Measurements from ENCODE around the gene CLIC4. TPM values are rescaled to one million over a fixed set of nuclear protein-coding genes. Genes with fewer than 3 reads are reported as not detected.
"Not testable (repeated sequence)": the region's sequence is repeated elsewhere in the genome, so short reads cannot be mapped to it uniquely, and the experiment has no call there.

CLIC4 gene
- total RNA-seq, 1 experiment from 2014 or later = 169 TPM

GRCh38 chr1:24769656-24770651 lies 24.7 kb downstream of the CLIC4 start:
- Histone ChIP-seq H3K4me3 (no peak overlapping the region), H3K27ac (0 out of 2 replicates have a peak overlapping the region, but pooled peaks have one; percentile 2)
- peak in 1 of 2 experiments; percentile 44 for DNase-seq

GRCh38 chr1:24770881-24771280 lies 25.6 kb downstream of the CLIC4 start:
- Histone ChIP-seq H3K9me3 (replicated peaks) (no peaks in the 10 kb centered on the region), H3K36me3 (no peaks in the 10 kb centered on the region; the same call in none of the 2 replicates), H3K4me3 (no peak overlapping the region), H3K4me1 (peaks cover 16% of the 10 kb centered on the region), H3K27ac (no peak overlapping the region), H3K27me3 (no peaks in the 10 kb centered on the region)
- no peak for DNase-seq

More at GRCh38 chr1:24769656-24770651, 24.7 kb downstream of the CLIC4 start:
- Histone ChIP-seq H3K27me3 (no peaks in the 10 kb centered on the region), H3K9me3 (replicated peaks) (no peaks in the 10 kb centered on the region), H3K36me3 (no peaks in the 10 kb centered on the region; the same call in none of the 2 replicates), H3K4me1 (peaks cover 19% of the 10 kb centered on the region)

- H3K4me1 ChIP-seq = peaks cover 16% of the 10 kb centered on the region
- H3K27ac ChIP-seq = no peak overlapping the region
- no peaks in the 10 kb centered on the region for H3K27me3 ChIP-seq
- H3K9me3 ChIP-seq (replicated peaks) = no peaks in the 10 kb centered on the region
- no peaks in the 10 kb centered on the region; the same call in none of the 2 replicates for H3K36me3 ChIP-seq
- DNase-seq = no peak
- H3K4me3 ChIP-seq = no peak overlapping the region
Measured at GRCh38 chr1:24771574-24771973, 26.3 kb downstream of the CLIC4 start.

- Histone ChIP-seq H3K27ac (no peak overlapping the region), H3K27me3 (no peaks in the 10 kb centered on the region), H3K4me3 (no peak overlapping the region), H3K4me1 (peaks cover 16% of the 10 kb centered on the region), H3K9me3 (replicated peaks) (no peaks in the 10 kb centered on the region), H3K36me3 (peaks cover 2% of the 10 kb centered on the region)
- DNase-seq = no peak
Measured at GRCh38 chr1:24773618-24774017, 28.4 kb downstream of the CLIC4 start.

- no peak for DNase-seq
- H3K27me3 ChIP-seq = no peaks in the 10 kb centered on the region
- no peak overlapping the region for H3K4me3 ChIP-seq
- H3K4me1 ChIP-seq = peaks cover 11% of the 10 kb centered on the region
- no peaks in the 10 kb centered on the region for H3K9me3 ChIP-seq (replicated peaks)
- peaks cover 4% of the 10 kb centered on the region for H3K36me3 ChIP-seq
- no peak overlapping the region for H3K27ac ChIP-seq
Measured at GRCh38 chr1:24775348-24775747, 30.1 kb downstream of the CLIC4 start.

GRCh38 chr1:24775916-24776315 lies 30.7 kb downstream of the CLIC4 start:
- H3K9me3 ChIP-seq (replicated peaks) = no peaks in the 10 kb centered on the region
- H3K27me3 ChIP-seq = no peaks in the 10 kb centered on the region
- peaks cover 5% of the 10 kb centered on the region for H3K4me1 ChIP-seq
- DNase-seq = no peak
- H3K36me3 ChIP-seq = peaks cover 4% of the 10 kb centered on the region
- H3K27ac ChIP-seq = no peak overlapping the region
- no peak overlapping the region for H3K4me3 ChIP-seq

GRCh38 chr1:24776821-24777220 lies 31.6 kb downstream of the CLIC4 start:
- no peaks in the 10 kb centered on the region for H3K9me3 ChIP-seq (replicated peaks)
- no peak for DNase-seq
- no peak overlapping the region for H3K4me3 ChIP-seq
- no peaks in the 10 kb centered on the region for H3K4me1 ChIP-seq
- peaks cover 4% of the 10 kb centered on the region for H3K36me3 ChIP-seq
- no peak overlapping the region for H3K27ac ChIP-seq
- no peaks in the 10 kb centered on the region for H3K27me3 ChIP-seq

- no peaks in the 10 kb centered on the region for H3K9me3 ChIP-seq (replicated peaks)
Measured at GRCh38 chr1:24778141-24778540, 32.9 kb downstream of the CLIC4 start.

GRCh38 chr1:24779199-24779598 lies 34.0 kb downstream of the CLIC4 start:
- not testable (repeated sequence) for H3K27ac ChIP-seq; H3K4me1 ChIP-seq; H3K36me3 ChIP-seq; H3K9me3 ChIP-seq (replicated peaks); H3K27me3 ChIP-seq; DNase-seq; H3K4me3 ChIP-seq

More at GRCh38 chr1:24778141-24778540, 32.9 kb downstream of the CLIC4 start:
- no peak for DNase-seq
- Histone ChIP-seq H3K27me3 (no peaks in the 10 kb centered on the region), H3K27ac (no peak overlapping the region), H3K4me3 (no peak overlapping the region), H3K36me3 (peaks cover 4% of the 10 kb centered on the region), H3K4me1 (no peaks in the 10 kb centered on the region)

GRCh38 chr1:24779689-24780464 lies 34.6 kb downstream of the CLIC4 start:
- no peak for DNase-seq
- peaks cover 4% of the 10 kb centered on the region; the same call in 1 of the 2 replicates for H3K36me3 ChIP-seq
- H3K4me3 ChIP-seq = no peak overlapping the region
- no peaks in the 10 kb centered on the region for H3K9me3 ChIP-seq (replicated peaks)
- no peaks in the 10 kb centered on the region for H3K27me3 ChIP-seq
- H3K4me1 ChIP-seq = no peaks in the 10 kb centered on the region
- H3K27ac ChIP-seq = no peak overlapping the region

GRCh38 chr1:24780626-24781025 lies 35.4 kb downstream of the CLIC4 start:
- DNase-seq; H3K4me3 ChIP-seq; H3K36me3 ChIP-seq; H3K9me3 ChIP-seq (replicated peaks); H3K27ac ChIP-seq; H3K4me1 ChIP-seq; H3K27me3 ChIP-seq: not testable (repeated sequence)

GRCh38 chr1:24782689-24783088 lies 37.4 kb downstream of the CLIC4 start:
- no peak for DNase-seq
- Histone ChIP-seq H3K36me3 (peaks cover 4% of the 10 kb centered on the region; the same call in 1 of the 2 replicates), H3K4me3 (no peak overlapping the region), H3K9me3 (replicated peaks) (no peaks in the 10 kb centered on the region), H3K27ac (no peak overlapping the region), H3K4me1 (no peaks in the 10 kb centered on the region), H3K27me3 (no peaks in the 10 kb centered on the region)

GRCh38 chr1:24783713-24784112 lies 38.5 kb downstream of the CLIC4 start:
- Histone ChIP-seq H3K27ac (no peak overlapping the region), H3K27me3 (no peaks in the 10 kb centered on the region), H3K36me3 (peaks cover 2% of the 10 kb centered on the region; the same call in 1 of the 2 replicates), H3K9me3 (replicated peaks) (no peaks in the 10 kb centered on the region), H3K4me1 (no peaks in the 10 kb centered on the region), H3K4me3 (no peak overlapping the region)
- DNase-seq = no peak

- Histone ChIP-seq H3K4me1 (no peaks in the 10 kb centered on the region), H3K9me3 (replicated peaks) (no peaks in the 10 kb centered on the region), H3K27ac (no peak overlapping the region), H3K36me3 (no peaks in the 10 kb centered on the region), H3K4me3 (no peak overlapping the region), H3K27me3 (no peaks in the 10 kb centered on the region)
- no peak for DNase-seq
Measured at GRCh38 chr1:24786191-24786590, 40.9 kb downstream of the CLIC4 start.

- no peaks in the 10 kb centered on the region for H3K9me3 ChIP-seq (replicated peaks)
- H3K27me3 ChIP-seq = no peaks in the 10 kb centered on the region
- H3K4me3 ChIP-seq = no peak overlapping the region
- no peak for DNase-seq
- H3K36me3 ChIP-seq = no peaks in the 10 kb centered on the region
- H3K27ac ChIP-seq = no peak overlapping the region
- H3K4me1 ChIP-seq = no peaks in the 10 kb centered on the region
Measured at GRCh38 chr1:24790490-24790889, 45.2 kb downstream of the CLIC4 start.

Data from SJCRH30 (cell line).